GM21528 (cell line): ENCODE results near the gene INHBE.

Experiments used
- ATAC-seq: cut with Tn5 transposase; IDR thresholded peaks from one replicate; pipeline ENCODE4 v1.9.1; 2021; ENCODE audit warnings: mild to moderate bottlenecking, moderate library complexity; ENCODE audit not compliant: unreplicated experiment, low FRiP score

The INHBE gene

DNA sequence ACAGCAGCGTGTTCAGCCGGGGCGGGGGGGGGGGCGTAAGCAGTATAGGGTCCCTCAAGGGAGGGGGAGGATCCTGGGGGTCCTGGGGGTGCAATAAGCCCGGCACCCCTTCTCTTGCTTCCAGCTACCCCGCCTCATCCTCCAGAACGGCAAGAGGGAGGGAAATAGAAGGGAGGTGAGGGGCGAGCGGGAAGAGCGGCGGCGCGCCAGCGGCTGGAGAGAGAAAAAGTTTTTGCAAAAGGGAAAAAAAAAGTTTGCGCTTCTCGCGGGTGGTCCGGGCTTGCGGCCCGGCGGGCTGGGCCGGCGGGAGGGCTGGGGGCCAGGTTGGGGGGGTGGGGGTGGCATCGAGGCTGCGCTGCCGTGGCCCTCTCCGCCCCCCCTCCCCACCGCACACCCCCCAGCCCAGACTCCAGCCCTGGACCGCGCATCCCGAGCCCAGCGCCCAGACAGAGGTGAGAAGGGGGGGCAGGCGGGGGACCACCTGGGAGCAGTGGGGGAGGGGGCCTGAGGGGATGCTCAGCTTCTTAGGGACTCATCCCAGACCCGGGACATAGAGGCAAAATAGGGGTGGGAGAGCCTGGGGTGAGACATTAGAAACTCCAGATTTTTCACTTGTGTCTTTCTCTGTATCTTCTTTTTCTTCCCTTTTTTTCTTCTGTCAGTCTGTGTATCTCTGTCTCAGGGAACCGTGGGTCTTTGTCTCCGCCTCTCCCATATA is 4.8 kb downstream of the INHBE start, which contains the start of gene GLI1:
Gene GLI1, plus strand, starts transcription at position 36 of the 718 bp plus-strand sequence. CDS start 3,907 bp downstream, outside the sequence.
- ATAC-seq = no peak

DNA sequence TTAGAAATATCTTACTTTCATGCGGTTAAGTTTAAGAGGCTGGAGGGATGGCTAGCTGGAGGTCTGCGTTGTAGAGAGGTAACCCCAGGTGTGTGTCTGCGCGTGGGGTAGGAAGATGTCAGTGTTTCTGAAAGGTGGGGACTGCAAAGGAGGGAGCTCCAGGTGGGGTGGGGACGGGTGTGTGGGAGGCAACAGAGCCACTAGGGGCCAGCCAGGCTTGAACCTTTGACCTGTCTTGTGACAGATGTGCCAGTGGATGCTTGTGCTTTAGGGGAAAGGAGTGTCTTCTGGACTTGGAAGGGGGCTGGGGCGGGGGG is 5.3 kb downstream of the INHBE start:
- ATAC-seq = no peak

DNA sequence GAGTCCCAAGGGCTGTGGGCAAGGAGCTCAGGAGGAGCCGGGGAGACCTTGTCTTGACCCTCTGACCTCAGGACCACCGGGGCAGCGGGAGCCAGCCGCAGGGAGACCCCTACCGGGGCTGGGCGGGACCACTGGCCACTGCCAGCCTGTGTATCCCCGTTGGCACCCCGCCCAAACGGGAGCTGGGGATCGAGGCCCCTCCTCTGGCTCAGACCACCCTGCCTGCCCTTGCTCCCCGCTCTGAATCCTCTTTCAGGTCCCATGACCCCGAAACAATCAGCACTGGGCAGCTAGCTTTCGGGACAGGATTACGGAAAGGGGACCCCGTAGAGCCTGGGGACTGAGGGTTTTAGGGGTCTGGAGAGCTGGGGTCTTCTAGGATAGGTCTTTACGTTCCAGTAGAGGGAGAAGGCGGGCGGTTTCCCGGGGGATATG is 5.8 kb downstream of the INHBE start:
- no peak for ATAC-seq

GRCh38 chr12:57461276-57461916 is 6.3 kb downstream of the INHBE start:
- ATAC-seq = no peak

DNA sequence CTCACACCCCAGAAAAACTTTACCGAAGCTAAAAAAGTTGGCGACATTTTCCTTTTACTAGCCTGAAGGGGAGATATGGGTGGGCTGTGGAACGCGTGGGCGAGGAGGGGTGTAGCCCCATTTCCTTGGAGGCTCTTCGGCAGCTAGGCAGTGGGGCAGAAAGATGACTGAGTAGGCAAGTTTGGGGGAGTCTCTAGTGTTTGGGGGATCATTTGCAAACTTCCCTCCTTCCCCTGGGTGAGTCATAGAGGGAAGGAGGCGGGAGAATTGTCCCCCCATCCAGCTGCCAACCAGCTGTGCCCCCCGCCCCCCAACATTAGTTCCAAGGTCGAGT is 6.8 kb downstream of the INHBE start:
- no peak for ATAC-seq

GRCh38 chr12:57462251-57462911 is 7.3 kb downstream of the INHBE start:
- ATAC-seq = peak; percentile 66

DNA sequence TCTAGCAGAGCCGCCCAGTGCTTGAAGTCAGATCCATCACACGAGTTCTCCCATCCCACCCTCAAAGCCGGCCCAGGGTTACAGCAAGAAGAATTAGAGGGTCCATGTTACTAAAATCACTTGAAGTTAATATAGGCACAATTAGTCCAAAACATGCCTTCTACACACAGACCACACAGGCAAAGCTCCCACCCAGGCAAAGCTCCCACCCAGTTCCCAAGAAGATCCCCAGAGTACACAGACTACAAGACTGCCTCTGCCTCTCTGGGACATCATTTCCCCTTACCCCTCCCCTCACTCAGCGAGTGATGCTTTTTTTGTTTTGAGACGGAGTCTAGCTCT is 7.8 kb downstream of the INHBE start:
- ATAC-seq = no peak

DNA sequence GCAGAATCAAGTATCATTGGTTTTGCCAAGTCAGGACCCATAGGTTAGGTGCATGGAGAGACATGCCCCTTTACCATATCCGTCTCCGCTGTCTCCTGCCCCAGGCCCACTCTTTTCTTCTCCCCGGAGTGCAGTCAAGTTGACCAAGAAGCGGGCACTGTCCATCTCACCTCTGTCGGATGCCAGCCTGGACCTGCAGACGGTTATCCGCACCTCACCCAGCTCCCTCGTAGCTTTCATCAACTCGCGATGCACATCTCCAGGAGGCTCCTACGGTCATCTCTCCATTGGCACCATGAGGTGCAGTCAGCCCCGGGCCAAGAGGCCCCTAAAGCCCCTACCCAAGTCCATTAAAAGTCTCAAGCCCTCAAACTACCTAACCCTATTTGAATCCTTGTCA is 9.5 kb downstream of the INHBE start:
- no peak for ATAC-seq

DNA sequence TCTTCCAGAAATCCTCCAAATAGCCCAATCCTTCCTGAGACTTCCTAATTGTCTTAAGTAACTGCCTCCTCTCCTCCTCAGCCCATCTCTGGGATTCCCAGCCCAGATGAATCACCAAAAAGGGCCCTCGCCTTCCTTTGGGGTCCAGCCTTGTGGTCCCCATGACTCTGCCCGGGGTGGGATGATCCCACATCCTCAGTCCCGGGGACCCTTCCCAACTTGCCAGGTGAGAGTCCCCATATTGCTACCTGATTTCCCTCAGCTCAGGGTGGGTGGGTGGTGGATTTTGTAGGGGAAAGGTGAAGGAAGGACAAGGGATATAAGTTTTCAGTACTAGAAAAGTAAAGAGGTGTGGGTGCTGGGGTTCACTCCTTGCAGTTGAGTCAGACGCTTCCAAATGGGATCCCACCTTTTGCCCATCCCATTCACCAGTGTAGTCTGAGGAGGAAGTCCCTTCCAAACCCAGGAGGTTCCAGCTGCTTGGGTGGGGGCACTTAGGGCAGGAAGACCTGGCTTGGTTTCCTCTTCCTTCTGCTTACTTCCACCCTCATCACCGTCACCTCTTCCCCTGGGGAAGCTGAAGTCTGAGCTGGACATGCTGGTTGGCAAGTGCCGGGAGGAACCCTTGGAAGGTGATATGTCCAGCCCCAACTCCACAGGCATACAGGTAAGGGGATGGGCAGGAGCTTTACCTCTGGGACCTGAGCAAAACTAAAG is 10.1 kb downstream of the INHBE start:
- no peak for ATAC-seq

- ATAC-seq = no peak
These were observed 10.8 kb downstream of the INHBE start for GRCh38 chr12:57465747-57466505.

DNA sequence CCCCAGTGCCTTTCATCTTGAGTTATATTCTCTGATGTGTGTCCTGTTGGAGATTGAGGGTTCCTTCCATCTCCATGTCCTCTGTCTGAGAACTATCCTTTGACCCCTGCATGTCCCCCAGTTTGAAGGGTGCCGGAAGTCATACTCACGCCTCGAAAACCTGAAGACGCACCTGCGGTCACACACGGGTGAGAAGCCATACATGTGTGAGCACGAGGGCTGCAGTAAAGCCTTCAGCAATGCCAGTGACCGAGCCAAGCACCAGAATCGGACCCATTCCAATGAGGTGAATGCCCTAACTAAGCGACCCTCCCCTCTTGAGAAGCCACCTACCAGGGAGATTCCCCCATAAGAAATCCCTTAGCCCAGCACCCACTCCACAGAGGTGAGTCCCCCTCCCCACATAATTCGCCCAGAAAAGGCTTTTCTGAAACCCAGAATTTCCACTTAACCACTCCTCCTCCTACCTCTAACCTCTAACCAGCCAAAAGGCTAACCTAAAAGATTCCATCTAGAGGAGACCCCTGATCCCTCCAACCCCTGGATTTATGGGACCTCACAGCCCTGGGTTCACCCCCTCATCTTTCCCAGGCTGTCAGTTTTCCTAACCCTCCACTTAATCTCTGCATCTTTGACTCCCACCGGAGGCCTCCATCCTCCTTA is 12.2 kb downstream of the INHBE start:
- no peak for ATAC-seq

DNA sequence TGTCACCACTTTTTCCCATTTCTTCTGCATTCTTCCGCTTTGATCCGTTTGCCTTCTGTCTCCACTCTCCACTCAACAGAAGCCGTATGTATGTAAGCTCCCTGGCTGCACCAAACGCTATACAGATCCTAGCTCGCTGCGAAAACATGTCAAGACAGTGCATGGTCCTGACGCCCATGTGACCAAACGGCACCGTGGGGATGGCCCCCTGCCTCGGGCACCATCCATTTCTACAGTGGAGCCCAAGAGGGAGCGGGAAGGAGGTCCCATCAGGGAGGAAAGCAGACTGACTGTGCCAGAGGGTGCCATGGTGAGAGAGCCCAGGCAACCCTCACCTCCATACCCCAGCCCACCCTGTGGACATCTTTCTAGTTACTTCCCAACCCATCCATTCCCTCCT is 12.8 kb downstream of the INHBE start:
- ATAC-seq = no peak

DNA sequence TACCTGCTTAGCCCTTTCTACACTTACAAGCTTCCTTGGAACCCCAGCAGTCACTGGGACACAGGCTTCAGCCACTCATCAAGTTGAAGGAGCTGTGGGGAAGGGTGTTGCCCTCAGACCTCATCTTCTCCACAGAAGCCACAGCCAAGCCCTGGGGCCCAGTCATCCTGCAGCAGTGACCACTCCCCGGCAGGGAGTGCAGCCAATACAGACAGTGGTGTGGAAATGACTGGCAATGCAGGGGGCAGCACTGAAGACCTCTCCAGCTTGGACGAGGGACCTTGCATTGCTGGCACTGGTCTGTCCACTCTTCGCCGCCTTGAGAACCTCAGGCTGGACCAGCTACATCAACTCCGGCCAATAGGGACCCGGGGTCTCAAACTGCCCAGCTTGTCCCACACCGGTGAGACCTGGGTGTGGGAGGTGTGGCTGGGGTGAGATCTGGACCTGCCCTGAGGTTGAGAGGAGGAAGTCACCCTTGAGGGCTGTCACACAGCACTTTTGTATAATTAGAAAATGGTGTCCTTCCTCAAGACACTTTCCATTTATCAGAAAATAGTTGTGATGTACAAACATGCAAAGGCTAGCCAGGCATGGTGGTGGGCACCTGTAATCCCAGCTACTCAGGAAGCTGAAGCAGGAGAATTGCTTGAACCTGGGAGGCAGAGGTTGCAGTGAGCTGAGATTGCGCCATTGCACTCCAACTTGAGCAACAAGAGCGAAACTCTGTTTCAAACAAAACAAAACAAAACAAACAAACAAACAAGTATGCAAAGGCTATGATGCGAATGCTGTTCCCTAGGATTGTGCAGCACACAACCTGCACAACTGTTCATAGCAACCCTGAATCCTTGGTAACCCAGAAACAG is 14.4 kb downstream of the INHBE start:
- ATAC-seq = no peak

GRCh38 chr12:57470286-57470969 is 15.3 kb downstream of the INHBE start:
- ATAC-seq = no peak

- ATAC-seq = no peak
These were observed 16.0 kb downstream of the INHBE start for GRCh38 chr12:57470970-57471656.

- no peak for ATAC-seq
These were observed 16.6 kb downstream of the INHBE start for GRCh38 chr12:57471661-57472060.

- no peak for ATAC-seq
These were observed 17.3 kb downstream of the INHBE start for GRCh38 chr12:57472391-57472790.

DNA sequence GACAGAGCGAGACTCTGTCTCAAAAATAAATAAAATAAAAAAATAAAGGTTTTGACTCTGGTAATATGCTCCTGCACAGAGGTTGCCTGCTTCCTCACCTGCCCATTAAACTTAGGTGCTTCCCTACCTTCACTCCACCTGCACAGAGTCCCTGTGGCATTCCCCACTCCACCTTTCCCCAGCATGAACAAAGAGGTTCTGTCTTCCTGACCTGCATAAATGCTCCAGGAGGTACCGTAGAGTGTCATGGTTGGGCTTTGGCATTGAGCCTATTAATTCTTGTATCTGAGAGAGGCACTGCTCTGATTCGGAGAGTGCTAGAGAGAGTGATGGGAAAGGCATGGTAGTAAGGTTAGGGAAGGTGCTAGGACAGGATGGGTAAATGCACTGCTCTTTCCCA is 18.3 kb downstream of the INHBE start:
- ATAC-seq = no peak
